ENCODE measurements around the gene ABCA2.

Gene ABCA2

GRCh38 chr9:136969774-136970173 lies 58.3 kb downstream of the ABCA2 start:
- H3K4me3 ChIP-seq (ENCODE audit: low read depth, low read length) = no peak overlapping the region
- TF ChIP-seq, protein P1, sequence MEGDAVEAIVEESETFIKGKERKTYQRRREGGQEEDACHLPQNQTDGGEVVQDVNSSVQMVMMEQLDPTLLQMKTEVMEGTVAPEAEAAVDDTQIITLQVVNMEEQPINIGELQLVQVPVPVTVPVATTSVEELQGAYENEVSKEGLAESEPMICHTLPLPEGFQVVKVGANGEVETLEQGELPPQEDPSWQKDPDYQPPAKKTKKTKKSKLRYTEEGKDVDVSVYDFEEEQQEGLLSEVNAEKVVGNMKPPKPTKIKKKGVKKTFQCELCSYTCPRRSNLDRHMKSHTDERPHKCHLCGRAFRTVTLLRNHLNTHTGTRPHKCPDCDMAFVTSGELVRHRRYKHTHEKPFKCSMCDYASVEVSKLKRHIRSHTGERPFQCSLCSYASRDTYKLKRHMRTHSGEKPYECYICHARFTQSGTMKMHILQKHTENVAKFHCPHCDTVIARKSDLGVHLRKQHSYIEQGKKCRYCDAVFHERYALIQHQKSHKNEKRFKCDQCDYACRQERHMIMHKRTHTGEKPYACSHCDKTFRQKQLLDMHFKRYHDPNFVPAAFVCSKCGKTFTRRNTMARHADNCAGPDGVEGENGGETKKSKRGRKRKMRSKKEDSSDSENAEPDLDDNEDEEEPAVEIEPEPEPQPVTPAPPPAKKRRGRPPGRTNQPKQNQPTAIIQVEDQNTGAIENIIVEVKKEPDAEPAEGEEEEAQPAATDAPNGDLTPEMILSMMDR (conservative IDR thresholded peaks at IDR 0.05; ENCODE audit: low read depth, low read length) = no peak
- DNase-seq (ENCODE audit: low read depth) = no peak

DNA sequence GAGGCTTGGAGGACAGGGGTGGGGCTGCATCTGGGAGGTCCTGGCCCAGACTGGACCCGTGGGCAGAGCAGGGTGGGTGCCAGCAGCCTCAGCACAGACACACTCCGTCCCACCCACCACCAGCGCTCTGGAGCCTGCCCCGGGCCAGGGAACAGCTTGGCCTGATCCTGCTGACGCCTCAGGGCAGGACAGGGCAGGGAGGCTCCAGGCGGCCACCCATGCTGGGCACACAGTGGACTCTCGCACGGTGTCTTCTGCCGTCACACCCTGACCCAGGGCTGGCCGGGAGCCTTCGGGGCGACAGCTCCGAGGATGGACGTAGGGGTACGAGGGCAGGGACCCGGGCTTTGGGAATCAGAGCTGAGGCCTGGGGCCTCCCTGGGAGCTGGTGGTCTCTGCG lies 58.9 kb downstream of the ABCA2 start:
- TF ChIP-seq, protein P1 (conservative IDR thresholded peaks at IDR 0.05; ENCODE audit: low read depth, low read length) = no peak
- H3K4me3 ChIP-seq (ENCODE audit: low read depth, low read length) = no peak overlapping the region
- DNase-seq (ENCODE audit: low read depth) = no peak

GRCh38 chr9:136968333-136969127 lies 59.5 kb downstream of the ABCA2 start:
- TF ChIP-seq, protein P1 (conservative IDR thresholded peaks at IDR 0.05; ENCODE audit: low read depth, low read length) = no peak
- H3K4me3 ChIP-seq (ENCODE audit: low read depth, low read length) = no peak overlapping the region
- no peak for DNase-seq (ENCODE audit: low read depth)

GRCh38 chr9:136965771-136966484 lies 62.1 kb downstream of the ABCA2 start:
- DNase-seq (ENCODE audit: low read depth) = no peak
- no peak overlapping the region for H3K4me3 ChIP-seq (ENCODE audit: low read depth, low read length)
- TF ChIP-seq, protein P1 (conservative IDR thresholded peaks at IDR 0.05; ENCODE audit: low read depth, low read length) = no peak

GRCh38 chr9:136964833-136965422 lies 63.1 kb downstream of the ABCA2 start:
- no peak overlapping the region for H3K4me3 ChIP-seq (ENCODE audit: low read depth, low read length)
- DNase-seq (ENCODE audit: low read depth) = no peak
- TF ChIP-seq, protein P1 (conservative IDR thresholded peaks at IDR 0.05; ENCODE audit: low read depth, low read length) = no peak

- no peak for DNase-seq (ENCODE audit: low read depth)
- TF ChIP-seq, protein P1 (conservative IDR thresholded peaks at IDR 0.05; ENCODE audit: low read depth, low read length) = no peak
- H3K4me3 ChIP-seq (ENCODE audit: low read depth, low read length) = no peak overlapping the region
Observed at GRCh38 chr9:136964171-136964689, 63.8 kb downstream of the ABCA2 start.

All from choroid plexus epithelial cell (primary cell).